Measurements from ENCODE around the gene FHIT.

Gene FHIT

GRCh38 chr3:60803216-60804173 lies 447.8 kb downstream of the FHIT start:
- DNase-seq, result no peak

DNA sequence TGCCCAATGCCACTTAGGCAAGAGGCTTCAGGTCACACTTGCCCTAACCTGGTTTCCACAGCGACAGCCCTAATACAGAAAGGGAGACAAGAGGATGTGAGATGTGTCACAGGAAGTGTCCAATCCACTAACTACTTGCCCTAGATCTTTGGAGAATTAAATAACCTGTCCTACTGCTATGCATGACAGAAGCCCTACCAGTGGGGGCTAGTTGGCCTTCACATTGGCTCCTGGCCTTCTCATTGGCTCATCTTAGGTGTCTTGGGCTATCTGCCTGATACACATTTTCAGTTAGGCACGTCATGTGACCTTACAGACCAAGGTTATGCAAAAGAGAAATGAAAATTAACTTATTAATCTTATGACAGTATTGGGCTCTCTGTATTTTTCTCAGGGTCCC lies 449.9 kb downstream of the FHIT start:
- no peak for DNase-seq

GRCh38 chr3:60798456-60798855 lies 452.8 kb downstream of the FHIT start:
- no peak for DNase-seq

DNA sequence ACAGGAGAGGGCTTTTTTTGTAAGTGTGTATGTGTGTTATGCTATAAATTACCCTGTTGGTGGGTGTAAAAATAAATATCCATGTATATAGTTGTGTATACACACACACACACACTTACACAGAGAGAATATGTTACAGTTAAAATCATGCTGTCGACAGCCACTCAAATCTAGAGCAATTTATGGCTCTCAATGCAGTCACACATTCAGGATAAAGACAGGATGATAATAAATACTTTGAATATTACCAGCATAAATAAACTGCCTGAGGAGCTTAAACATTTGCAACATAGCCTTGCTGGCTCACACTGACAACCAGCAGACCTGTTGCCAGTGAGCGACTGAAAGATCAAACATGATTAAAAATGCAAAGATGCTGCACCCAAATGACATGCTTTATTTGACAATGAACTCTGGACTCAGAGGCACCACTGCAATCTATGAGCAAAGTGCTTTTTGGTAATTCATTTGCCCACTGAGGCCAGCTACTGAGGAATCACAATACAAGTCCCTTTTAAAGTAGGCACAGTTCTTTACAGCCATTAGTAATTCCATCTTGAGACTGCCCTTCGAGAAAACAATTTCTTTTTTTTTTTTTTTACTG lies 458.9 kb downstream of the FHIT start:
- no peak for DNase-seq

- DNase-seq, result no peak
These were observed 463.1 kb downstream of the FHIT start for GRCh38 chr3:60788185-60788584.

DNA sequence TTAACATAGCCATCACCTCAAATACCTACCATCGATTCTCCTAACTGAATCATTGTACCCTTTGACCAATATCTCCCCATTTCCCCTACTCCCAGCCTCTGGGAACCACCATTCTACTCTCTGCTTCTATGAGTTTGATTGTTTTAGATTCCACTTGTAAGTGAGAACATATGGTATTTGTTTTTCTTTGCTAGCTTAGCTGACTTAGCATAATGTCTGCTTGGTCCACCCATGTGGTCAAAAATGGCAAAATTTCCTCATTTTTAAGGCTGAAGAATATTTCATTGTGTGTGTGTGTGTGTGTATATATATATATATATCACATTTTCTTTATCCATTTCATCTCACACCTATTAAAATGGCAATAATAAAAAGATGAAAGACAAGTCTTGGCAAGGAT lies 469.3 kb downstream of the FHIT start:
- DNase-seq, result no peak

DNA sequence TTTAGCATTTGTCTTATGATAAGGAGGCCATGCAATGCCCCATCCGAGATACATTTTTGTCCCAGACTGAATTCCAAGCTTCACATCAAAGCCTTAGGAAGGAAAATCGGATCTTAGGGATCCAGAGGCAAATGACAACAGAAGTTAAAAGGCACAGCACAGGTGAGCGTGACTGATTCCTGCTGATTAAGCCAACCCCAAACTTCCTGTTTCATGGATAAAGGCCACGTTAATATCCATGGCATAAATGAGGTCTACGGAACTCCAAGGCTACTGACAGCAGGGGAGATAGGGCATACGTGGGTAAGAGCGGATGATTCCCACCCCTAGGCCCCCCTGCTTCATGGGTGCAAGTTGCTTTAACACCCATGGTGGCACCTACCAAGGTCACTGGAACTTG lies 471.6 kb downstream of the FHIT start:
- no peak for DNase-seq

DNA sequence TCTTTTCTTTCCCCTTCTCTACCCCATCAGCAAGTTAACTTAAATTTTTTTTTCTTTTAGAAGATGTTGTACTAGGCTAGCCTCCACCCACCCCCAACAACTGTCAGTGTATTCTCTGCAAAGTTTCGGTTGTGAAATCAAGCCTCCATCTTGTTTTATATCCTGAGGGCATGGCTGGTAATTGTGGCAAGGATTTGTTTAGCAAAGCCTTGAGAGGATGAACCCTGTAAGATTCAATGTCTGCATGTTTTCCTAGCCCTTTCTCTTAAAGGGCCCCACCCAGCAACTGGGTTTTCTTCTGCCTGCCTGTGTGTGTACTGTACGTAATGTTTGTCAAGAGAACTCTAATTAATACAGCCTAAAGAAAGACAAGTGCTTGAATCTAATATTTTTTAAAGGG lies 475.3 kb downstream of the FHIT start:
- no peak for DNase-seq

- no peak for DNase-seq
These were observed 476.6 kb downstream of the FHIT start for GRCh38 chr3:60774617-60775016.

GRCh38 chr3:60772584-60772983 lies 478.7 kb downstream of the FHIT start:
- no peak for DNase-seq

DNA sequence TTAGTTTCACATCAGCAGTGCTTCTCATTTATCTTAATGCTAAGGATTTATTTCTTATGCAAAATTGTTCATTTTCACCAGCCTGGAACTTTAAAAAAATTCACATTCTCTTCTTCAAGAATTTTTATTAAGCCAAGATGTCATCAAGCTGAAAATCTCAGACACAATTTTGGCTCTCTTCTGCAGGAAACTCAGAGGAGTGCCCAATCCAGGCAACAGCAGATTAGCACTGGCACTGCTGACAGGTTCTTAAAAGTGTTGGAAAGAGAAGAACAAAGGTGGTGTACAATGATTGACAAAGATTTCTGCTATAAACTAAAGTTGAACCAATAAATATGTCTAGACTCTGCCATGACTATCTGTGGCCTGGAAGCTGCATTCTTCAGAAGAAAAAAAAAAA lies 479.5 kb downstream of the FHIT start:
- DNase-seq, result no peak

DNA sequence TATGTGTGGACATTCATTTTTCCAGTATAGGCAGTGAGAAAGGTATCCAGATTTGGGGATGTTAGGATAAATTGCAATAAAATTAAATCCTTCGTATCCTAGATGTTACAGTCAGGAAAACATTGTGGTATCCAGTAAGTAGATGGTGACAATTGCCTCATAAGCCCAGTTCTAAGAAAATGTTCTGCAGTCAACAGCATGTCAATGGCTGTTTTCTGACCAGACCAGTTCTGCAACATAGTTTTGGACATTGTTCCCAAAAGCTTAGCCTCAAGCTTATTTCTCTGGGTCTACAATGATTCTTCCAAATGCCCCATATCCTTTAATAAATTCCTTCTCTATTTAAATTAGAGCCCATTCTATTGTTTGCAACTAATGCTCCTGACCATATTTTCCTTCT lies 480.7 kb downstream of the FHIT start:
- no peak for DNase-seq

GRCh38 chr3:60767536-60767935 lies 483.7 kb downstream of the FHIT start:
- DNase-seq, result no peak

GRCh38 chr3:60765776-60766175 lies 485.5 kb downstream of the FHIT start:
- DNase-seq, result no peak

GRCh38 chr3:60764870-60765269 lies 486.4 kb downstream of the FHIT start:
- no peak for DNase-seq

GRCh38 chr3:60760145-60760544 lies 491.1 kb downstream of the FHIT start:
- DNase-seq, result no peak

DNA sequence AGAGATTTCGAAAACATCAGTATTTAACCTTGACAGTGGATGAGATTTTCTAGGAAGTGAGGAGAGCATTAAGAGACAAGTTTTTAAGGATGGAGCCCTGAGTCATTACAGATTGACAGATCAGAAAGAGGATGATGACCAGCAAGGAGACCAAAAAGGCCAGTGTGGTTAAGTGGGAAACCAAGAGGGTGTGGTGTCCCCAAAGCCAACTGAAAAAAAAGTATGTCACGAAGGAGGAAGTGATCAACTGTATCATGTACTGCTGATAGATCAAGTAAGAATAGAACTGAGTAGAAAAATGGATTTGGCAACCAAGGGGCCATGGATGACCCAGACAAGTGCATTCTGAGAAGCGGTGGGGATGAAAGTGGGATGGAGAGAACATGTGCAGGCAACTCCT lies 491.8 kb downstream of the FHIT start:
- no peak for DNase-seq

DNA sequence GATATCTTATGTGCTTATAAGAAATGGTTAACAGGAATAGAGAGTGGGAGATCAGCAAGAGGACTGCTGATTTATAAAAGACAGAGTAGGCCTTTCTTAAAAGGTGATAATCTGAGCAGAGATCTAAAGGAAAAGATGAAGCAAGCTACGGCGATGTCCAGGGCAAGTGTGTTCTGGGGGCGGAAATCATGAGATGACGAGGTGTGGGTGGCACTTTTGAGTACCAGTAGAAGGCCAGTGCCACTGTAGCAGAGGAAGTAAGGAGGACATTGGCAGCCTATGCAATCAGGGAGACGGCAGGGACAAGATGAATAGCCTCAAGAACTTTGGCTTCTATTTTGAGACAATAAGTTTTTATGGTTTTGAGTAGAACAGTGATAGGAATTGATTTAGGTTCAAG lies 492.4 kb downstream of the FHIT start:
- no peak for DNase-seq

DNA sequence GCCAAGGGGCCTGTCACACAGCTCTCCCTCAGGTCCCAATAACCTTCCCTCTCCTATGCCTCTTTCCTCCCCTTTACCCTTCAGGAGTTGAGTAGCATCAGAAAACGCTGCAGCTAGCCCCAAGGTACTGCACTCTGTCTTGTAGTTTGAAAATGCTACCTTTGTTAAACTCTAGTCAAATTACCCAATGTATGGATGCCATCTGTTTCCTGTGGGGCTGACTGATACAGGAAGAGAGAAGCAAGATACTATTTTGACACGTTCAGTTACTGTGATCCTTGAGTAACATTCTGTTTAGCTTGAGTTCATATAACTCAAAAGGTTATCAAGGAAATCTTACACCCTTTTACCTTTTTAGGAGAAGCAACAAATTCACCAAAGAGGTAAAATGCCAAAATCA lies 493.1 kb downstream of the FHIT start:
- DNase-seq, result no peak

DNA sequence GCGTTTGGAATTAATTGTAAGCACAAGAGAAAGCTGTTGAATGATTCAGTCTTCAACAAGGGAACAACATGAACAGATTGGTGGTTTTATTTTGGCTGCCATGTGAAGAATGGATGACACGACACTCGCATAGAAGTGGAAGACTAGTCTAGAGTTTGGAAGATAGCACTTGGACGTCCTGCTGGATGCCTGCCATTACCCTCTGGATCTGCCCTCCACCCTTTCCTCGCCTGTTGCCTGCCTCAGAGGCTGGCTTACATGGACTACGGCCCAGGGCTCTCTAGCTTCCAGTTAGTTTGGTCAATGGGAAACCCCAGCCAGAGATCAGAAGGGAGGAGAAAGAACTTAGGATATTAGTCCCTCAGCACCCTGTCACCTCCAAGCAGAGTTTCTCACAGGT lies 493.5 kb downstream of the FHIT start:
- no peak for DNase-seq

GRCh38 chr3:60756241-60757030 lies 494.8 kb downstream of the FHIT start:
- DNase-seq, result no peak

DNA sequence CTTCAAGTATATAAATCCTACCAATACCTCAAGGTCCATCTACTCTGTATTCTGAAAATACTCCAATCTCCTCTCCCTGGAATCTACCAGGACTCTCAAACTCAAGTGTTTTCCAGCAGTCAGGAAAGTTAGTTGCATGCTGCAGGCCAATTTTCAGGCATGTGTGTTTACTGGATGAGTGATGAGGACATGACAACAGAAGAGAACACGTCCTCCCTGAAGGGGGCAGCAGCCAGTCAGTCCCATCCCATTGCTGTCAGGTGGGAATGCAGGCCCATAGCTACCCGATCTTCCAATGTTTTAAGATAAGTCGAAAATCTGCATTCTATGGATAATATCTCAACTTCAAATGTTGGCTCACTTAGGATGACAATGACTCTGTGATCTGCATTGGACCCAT lies 496.2 kb downstream of the FHIT start:
- no peak for DNase-seq

- DNase-seq, result no peak
These were observed 496.6 kb downstream of the FHIT start for GRCh38 chr3:60754617-60755016.

GRCh38 chr3:60752809-60753208 lies 498.4 kb downstream of the FHIT start:
- no peak for DNase-seq
